ENCODE measurements around the gene BAZ2B. TPM values are rescaled to one million over a fixed set of nuclear protein-coding genes. Genes with fewer than 3 reads are reported as not detected.

Gene BAZ2B
- total and polyA plus RNA-seq, 2 experiments from 2014 or later, result 51.7 to 62.9 TPM

DNA sequence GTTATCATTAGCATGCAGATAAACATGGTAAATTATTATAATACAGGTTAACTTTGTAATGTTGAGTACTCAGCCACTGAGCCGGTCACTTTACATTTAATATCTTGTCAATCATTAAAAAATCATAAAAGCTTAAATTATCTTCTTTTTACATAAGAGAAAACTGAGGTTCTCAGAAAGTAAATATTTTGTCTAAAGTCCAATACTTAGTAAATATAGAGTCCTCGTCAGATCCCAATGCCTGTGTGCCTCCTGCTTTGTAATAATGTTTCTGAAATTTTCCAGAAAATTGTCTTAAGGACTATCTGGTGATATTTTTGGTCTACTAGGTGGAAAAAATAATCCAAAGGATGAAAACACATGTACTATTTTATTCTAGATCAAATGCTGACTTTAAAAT is 213.6 kb downstream of the BAZ2B start:
- H3K4me3 ChIP-seq, result no peak overlapping the region
- no peaks in the 10 kb centered on the region for H3K27me3 ChIP-seq (ENCODE audit: insufficient read depth)
- H3K9me3 Mint-ChIP-seq, result no peaks in the 10 kb centered on the region
- peaks cover 2% of the 10 kb centered on the region for H3K27me3 Mint-ChIP-seq (ENCODE audit: insufficient read depth, low read depth, poor library complexity)
- no peak for TF ChIP-seq NANOG (IDR thresholded peaks at IDR 0.05; ENCODE audit: borderline replicate concordance)
- no peak for TF ChIP-seq POLR2AphosphoS5 (IDR thresholded peaks at IDR 0.05; ENCODE audit: low read depth)
- TF ChIP-seq ZNF114 (CRISPR knock-in tag; IDR thresholded peaks at IDR 0.05), result no peak
- TF ChIP-seq JUNB (IDR thresholded peaks at IDR 0.05; ENCODE audit: unreplicated experiment), result no peak
- TF ChIP-seq ETS1 (IDR thresholded peaks at IDR 0.05), result no peak
- TF ChIP-seq, protein P1, sequence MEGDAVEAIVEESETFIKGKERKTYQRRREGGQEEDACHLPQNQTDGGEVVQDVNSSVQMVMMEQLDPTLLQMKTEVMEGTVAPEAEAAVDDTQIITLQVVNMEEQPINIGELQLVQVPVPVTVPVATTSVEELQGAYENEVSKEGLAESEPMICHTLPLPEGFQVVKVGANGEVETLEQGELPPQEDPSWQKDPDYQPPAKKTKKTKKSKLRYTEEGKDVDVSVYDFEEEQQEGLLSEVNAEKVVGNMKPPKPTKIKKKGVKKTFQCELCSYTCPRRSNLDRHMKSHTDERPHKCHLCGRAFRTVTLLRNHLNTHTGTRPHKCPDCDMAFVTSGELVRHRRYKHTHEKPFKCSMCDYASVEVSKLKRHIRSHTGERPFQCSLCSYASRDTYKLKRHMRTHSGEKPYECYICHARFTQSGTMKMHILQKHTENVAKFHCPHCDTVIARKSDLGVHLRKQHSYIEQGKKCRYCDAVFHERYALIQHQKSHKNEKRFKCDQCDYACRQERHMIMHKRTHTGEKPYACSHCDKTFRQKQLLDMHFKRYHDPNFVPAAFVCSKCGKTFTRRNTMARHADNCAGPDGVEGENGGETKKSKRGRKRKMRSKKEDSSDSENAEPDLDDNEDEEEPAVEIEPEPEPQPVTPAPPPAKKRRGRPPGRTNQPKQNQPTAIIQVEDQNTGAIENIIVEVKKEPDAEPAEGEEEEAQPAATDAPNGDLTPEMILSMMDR (conservative IDR thresholded peaks at IDR 0.05; ENCODE audit: low read depth in 2 of 2), result no peak
- TF ChIP-seq EZH2 (IDR thresholded peaks at IDR 0.05; ENCODE audit: low read depth, unreplicated experiment), result no peak
- no peak for TF ChIP-seq STAT1 (IDR thresholded peaks at IDR 0.05; ENCODE audit: unreplicated experiment)
- TF ChIP-seq, protein P2, sequence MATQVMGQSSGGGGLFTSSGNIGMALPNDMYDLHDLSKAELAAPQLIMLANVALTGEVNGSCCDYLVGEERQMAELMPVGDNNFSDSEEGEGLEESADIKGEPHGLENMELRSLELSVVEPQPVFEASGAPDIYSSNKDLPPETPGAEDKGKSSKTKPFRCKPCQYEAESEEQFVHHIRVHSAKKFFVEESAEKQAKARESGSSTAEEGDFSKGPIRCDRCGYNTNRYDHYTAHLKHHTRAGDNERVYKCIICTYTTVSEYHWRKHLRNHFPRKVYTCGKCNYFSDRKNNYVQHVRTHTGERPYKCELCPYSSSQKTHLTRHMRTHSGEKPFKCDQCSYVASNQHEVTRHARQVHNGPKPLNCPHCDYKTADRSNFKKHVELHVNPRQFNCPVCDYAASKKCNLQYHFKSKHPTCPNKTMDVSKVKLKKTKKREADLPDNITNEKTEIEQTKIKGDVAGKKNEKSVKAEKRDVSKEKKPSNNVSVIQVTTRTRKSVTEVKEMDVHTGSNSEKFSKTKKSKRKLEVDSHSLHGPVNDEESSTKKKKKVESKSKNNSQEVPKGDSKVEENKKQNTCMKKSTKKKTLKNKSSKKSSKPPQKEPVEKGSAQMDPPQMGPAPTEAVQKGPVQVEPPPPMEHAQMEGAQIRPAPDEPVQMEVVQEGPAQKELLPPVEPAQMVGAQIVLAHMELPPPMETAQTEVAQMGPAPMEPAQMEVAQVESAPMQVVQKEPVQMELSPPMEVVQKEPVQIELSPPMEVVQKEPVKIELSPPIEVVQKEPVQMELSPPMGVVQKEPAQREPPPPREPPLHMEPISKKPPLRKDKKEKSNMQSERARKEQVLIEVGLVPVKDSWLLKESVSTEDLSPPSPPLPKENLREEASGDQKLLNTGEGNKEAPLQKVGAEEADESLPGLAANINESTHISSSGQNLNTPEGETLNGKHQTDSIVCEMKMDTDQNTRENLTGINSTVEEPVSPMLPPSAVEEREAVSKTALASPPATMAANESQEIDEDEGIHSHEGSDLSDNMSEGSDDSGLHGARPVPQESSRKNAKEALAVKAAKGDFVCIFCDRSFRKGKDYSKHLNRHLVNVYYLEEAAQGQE (IDR thresholded peaks at IDR 0.05; ENCODE audit: unreplicated experiment), result no peak
- no peak for TF ChIP-seq ZNF331 (CRISPR knock-in tag; IDR thresholded peaks at IDR 0.05; ENCODE audit: low read depth)
- TF ChIP-seq CREB1 (CRISPR knock-in tag; IDR thresholded peaks at IDR 0.05; ENCODE audit: low read depth), result no peak
- TF ChIP-seq, protein P3, sequence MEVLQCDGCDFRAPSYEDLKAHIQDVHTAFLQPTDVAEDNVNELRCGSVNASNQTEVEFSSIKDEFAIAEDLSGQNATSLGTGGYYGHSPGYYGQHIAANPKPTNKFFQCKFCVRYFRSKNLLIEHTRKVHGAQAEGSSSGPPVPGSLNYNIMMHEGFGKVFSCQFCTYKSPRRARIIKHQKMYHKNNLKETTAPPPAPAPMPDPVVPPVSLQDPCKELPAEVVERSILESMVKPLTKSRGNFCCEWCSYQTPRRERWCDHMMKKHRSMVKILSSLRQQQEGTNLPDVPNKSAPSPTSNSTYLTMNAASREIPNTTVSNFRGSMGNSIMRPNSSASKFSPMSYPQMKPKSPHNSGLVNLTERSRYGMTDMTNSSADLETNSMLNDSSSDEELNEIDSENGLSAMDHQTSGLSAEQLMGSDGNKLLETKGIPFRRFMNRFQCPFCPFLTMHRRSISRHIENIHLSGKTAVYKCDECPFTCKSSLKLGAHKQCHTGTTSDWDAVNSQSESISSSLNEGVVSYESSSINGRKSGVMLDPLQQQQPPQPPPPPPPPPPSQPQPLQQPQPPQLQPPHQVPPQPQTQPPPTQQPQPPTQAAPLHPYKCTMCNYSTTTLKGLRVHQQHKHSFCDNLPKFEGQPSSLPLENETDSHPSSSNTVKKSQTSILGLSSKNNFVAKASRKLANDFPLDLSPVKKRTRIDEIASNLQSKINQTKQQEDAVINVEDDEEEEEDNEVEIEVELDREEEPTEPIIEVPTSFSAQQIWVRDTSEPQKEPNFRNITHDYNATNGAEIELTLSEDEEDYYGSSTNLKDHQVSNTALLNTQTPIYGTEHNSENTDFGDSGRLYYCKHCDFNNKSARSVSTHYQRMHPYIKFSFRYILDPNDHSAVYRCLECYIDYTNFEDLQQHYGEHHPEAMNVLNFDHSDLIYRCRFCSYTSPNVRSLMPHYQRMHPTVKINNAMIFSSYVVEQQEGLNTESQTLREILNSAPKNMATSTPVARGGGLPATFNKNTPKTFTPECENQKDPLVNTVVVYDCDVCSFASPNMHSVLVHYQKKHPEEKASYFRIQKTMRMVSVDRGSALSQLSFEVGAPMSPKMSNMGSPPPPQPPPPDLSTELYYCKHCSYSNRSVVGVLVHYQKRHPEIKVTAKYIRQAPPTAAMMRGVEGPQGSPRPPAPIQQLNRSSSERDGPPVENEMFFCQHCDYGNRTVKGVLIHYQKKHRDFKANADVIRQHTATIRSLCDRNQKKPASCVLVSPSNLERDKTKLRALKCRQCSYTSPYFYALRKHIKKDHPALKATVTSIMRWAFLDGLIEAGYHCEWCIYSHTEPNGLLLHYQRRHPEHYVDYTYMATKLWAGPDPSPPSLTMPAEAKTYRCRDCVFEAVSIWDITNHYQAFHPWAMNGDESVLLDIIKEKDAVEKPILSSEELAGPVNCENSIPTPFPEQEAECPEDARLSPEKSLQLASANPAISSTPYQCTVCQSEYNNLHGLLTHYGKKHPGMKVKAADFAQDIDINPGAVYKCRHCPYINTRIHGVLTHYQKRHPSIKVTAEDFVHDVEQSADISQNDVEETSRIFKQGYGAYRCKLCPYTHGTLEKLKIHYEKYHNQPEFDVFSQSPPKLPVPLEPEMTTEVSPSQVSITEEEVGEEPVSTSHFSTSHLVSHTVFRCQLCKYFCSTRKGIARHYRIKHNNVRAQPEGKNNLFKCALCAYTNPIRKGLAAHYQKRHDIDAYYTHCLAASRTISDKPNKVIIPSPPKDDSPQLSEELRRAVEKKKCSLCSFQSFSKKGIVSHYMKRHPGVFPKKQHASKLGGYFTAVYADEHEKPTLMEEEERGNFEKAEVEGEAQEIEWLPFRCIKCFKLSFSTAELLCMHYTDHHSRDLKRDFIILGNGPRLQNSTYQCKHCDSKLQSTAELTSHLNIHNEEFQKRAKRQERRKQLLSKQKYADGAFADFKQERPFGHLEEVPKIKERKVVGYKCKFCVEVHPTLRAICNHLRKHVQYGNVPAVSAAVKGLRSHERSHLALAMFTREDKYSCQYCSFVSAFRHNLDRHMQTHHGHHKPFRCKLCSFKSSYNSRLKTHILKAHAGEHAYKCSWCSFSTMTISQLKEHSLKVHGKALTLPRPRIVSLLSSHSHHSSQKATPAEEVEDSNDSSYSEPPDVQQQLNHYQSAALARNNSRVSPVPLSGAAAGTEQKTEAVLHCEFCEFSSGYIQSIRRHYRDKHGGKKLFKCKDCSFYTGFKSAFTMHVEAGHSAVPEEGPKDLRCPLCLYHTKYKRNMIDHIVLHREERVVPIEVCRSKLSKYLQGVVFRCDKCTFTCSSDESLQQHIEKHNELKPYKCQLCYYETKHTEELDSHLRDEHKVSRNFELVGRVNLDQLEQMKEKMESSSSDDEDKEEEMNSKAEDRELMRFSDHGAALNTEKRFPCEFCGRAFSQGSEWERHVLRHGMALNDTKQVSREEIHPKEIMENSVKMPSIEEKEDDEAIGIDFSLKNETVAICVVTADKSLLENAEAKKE (CRISPR knock-in tag; IDR thresholded peaks at IDR 0.05), result no peak
- TF ChIP-seq EZH2phosphoT487 (IDR thresholded peaks at IDR 0.05; ENCODE audit: unreplicated experiment), result no peak
- H3K27ac Mint-ChIP-seq, result no peak overlapping the region
- no peak overlapping the region for H3K4me3 Mint-ChIP-seq
- peaks cover 9% of the 10 kb centered on the region; the same call in 1 of the 2 replicates for H3K4me1 ChIP-seq (ENCODE audit: insufficient read depth)
- no peaks in the 10 kb centered on the region; the same call in 1 of the 2 replicates for H3K36me3 ChIP-seq (ENCODE audit: insufficient read depth)
- no peak overlapping the region for H3K27ac ChIP-seq (ENCODE audit: low read depth)
- H3K79me2 ChIP-seq (replicated peaks; ENCODE audit: insufficient read depth), result no peaks in the 10 kb centered on the region
- no peaks in the 10 kb centered on the region for H3F3A ChIP-seq (replicated peaks; ENCODE audit: low read depth)
- H3K9me2 ChIP-seq (ENCODE audit: insufficient read depth), result no peaks in the 10 kb centered on the region
- H3K36me3 Mint-ChIP-seq (ENCODE audit: low read depth), result peaks cover 24% of the 10 kb centered on the region; the same call in 2 of the 3 replicates
- H4K20me1 ChIP-seq (replicated peaks; ENCODE audit: insufficient read depth), result no peaks in the 10 kb centered on the region
- DNase-seq (ENCODE audit: low spot score) (no peak), ATAC-seq (no peak)
- no peak overlapping the region for H3K4me2 ChIP-seq
- peaks cover 9% of the 10 kb centered on the region for H3K4me1 Mint-ChIP-seq
- H2AFZ ChIP-seq, result no peak overlapping the region

Data from GM23338 (cell line).